ENCODE data around the gene CBLN1. TPM values are rescaled to one million over a fixed set of nuclear protein-coding genes. Genes with fewer than 3 reads are reported as not detected.

CBLN1 gene
- total RNA-seq, 1 experiment from 2014 or later, result 5.6 TPM

DNA sequence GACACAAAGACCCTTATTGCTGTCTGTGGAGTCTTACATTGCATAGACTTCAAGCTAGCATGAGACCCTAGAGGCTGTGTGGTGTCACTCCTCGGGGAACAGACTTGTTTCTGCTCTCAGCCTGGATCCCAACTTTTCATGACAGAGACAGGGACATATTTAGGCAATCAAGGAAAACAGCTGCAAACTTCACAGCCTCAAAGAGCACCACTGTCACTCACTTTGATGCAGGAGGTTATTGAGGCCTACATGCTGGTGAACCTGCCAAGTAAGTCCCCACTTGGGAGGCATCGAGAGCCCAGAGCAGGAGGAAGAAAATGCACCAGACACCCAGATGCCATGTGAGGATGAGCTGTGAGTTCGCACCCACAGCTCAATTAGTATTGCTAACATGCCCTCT, 10.3 kb downstream of the CBLN1 start:
- DNase-seq (ENCODE audit: low spot score), result no peak
- POLR2A ChIA-PET, result interaction anchor here (0.6 to 0.7 kb wide), 2 partner anchors 9 to 85 kb away, joined by 3 to 4 read pairs; no protein-coding TSS in a partner anchor
- Mint-ChIP-seq H3K27ac (no peak overlapping the region), H3K9me3 (peaks cover 9% of the 10 kb centered on the region), H3K4me1 (peaks cover 25% of the 10 kb centered on the region), H3K4me3 (no peak overlapping the region), H3K36me3 (no peaks in the 10 kb centered on the region), H3K27me3 (ENCODE audit: low read depth) (peaks cover 51% of the 10 kb centered on the region)
- CTCF ChIA-PET, result interaction anchor here (2.5 kb wide), 1 partner anchor 11 kb away, joined by 7 read pairs; no protein-coding TSS in a partner anchor
- TF ChIP-seq PRRX2 (CRISPR knock-in tag; IDR thresholded peaks at IDR 0.05) (no peak), NFE2L1 (CRISPR knock-in tag; IDR thresholded peaks at IDR 0.05) (no peak)
- TF ChIP-seq, protein P1, sequence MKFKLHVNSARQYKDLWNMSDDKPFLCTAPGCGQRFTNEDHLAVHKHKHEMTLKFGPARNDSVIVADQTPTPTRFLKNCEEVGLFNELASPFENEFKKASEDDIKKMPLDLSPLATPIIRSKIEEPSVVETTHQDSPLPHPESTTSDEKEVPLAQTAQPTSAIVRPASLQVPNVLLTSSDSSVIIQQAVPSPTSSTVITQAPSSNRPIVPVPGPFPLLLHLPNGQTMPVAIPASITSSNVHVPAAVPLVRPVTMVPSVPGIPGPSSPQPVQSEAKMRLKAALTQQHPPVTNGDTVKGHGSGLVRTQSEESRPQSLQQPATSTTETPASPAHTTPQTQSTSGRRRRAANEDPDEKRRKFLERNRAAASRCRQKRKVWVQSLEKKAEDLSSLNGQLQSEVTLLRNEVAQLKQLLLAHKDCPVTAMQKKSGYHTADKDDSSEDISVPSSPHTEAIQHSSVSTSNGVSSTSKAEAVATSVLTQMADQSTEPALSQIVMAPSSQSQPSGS (CRISPR knock-in tag; IDR thresholded peaks at IDR 0.05; ENCODE audit: borderline replicate concordance, low read depth), result no peak
- ATAC-seq, result no peak

DNA sequence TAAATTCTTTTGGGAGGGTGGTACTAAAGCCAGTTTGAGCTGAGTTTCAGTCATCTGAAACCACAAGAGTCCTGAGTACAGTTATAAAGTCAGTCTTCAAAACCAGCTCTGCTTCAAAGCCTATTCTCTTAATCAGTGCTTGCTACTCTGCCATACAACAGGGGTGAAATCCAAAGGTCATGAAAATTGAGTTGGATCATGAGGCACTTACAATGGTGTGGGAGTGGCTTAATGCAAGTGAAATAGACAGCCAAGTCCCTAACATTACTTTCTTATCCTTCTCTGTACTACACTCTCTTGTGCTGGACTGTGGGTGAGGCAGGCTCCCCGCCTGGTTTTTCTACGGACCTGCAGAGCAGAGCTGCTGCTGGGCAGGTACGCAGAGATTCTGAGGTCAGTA, 12.4 kb downstream of the CBLN1 start:
- Mint-ChIP-seq H3K36me3 (no peaks in the 10 kb centered on the region), H3K4me1 (peaks cover 7% of the 10 kb centered on the region), H3K27me3 (ENCODE audit: low read depth) (peaks cover 30% of the 10 kb centered on the region), H3K27ac (no peak overlapping the region), H3K4me3 (no peak overlapping the region), H3K9me3 (peaks cover 9% of the 10 kb centered on the region)
- TF ChIP-seq ESRRA (CRISPR knock-in tag; IDR thresholded peaks at IDR 0.05; ENCODE audit: borderline replicate concordance) (no peak), KAT7 (CRISPR knock-in tag; IDR thresholded peaks at IDR 0.05; ENCODE audit: borderline replicate concordance) (no peak), MLX (CRISPR knock-in tag; IDR thresholded peaks at IDR 0.05) (no peak), ZNF416 (CRISPR knock-in tag; IDR thresholded peaks at IDR 0.05) (no peak), SOX15 (CRISPR knock-in tag; IDR thresholded peaks at IDR 0.05) (no peak), ATF6 (CRISPR knock-in tag; IDR thresholded peaks at IDR 0.05) (no peak), JUN (CRISPR knock-in tag; IDR thresholded peaks at IDR 0.05) (no peak), STAT6 (CRISPR knock-in tag; conservative IDR thresholded peaks at IDR 0.05; ENCODE audit: low read depth) (no peak), ZNF263 (CRISPR knock-in tag; IDR thresholded peaks at IDR 0.05; ENCODE audit: low read depth) (no peak), ZBTB21 (CRISPR knock-in tag; IDR thresholded peaks at IDR 0.05; ENCODE audit: borderline replicate concordance) (no peak), CBFB (CRISPR knock-in tag; IDR thresholded peaks at IDR 0.05; ENCODE audit: low read depth) (no peak), NR2C2 (CRISPR knock-in tag; IDR thresholded peaks at IDR 0.05) (no peak), ELF4 (CRISPR knock-in tag; IDR thresholded peaks at IDR 0.05; ENCODE audit: low read depth) (no peak)
- TF ChIP-seq, protein P2, sequence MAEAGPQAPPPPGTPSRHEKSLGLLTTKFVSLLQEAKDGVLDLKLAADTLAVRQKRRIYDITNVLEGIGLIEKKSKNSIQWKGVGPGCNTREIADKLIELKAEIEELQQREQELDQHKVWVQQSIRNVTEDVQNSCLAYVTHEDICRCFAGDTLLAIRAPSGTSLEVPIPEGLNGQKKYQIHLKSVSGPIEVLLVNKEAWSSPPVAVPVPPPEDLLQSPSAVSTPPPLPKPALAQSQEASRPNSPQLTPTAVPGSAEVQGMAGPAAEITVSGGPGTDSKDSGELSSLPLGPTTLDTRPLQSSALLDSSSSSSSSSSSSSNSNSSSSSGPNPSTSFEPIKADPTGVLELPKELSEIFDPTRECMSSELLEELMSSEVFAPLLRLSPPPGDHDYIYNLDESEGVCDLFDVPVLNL (CRISPR knock-in tag; IDR thresholded peaks at IDR 0.05; ENCODE audit: borderline replicate concordance, low read depth), result no peak
- TF ChIP-seq, protein P3, sequence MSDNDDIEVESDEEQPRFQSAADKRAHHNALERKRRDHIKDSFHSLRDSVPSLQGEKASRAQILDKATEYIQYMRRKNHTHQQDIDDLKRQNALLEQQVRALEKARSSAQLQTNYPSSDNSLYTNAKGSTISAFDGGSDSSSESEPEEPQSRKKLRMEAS (CRISPR knock-in tag; IDR thresholded peaks at IDR 0.05), result no peak
- TF ChIP-seq, protein P4, sequence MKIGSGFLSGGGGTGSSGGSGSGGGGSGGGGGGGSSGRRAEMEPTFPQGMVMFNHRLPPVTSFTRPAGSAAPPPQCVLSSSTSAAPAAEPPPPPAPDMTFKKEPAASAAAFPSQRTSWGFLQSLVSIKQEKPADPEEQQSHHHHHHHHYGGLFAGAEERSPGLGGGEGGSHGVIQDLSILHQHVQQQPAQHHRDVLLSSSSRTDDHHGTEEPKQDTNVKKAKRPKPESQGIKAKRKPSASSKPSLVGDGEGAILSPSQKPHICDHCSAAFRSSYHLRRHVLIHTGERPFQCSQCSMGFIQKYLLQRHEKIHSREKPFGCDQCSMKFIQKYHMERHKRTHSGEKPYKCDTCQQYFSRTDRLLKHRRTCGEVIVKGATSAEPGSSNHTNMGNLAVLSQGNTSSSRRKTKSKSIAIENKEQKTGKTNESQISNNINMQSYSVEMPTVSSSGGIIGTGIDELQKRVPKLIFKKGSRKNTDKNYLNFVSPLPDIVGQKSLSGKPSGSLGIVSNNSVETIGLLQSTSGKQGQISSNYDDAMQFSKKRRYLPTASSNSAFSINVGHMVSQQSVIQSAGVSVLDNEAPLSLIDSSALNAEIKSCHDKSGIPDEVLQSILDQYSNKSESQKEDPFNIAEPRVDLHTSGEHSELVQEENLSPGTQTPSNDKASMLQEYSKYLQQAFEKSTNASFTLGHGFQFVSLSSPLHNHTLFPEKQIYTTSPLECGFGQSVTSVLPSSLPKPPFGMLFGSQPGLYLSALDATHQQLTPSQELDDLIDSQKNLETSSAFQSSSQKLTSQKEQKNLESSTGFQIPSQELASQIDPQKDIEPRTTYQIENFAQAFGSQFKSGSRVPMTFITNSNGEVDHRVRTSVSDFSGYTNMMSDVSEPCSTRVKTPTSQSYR (CRISPR knock-in tag; IDR thresholded peaks at IDR 0.05), result no peak
- POLR2A ChIA-PET, result no interaction called here
- CTCF ChIA-PET, result interaction anchor here (1.6 kb wide), 1 partner anchor 80 kb away, joined by 4 read pairs; no protein-coding TSS in a partner anchor
- no peak for ATAC-seq
- DNase-seq (ENCODE audit: low spot score), result no peak

Measured in WTC11 (cell line).